ENCODE results near the gene NFE2L2. TPM values are rescaled to one million over a fixed set of nuclear protein-coding genes. Genes with fewer than 3 reads are reported as not detected.

NFE2L2 gene
- total RNA-seq, 4 donors from 2014 or later = 33.0 to 93.3 (median 59.1) TPM

- Histone ChIP-seq H3K4me3 (peak overlapping the region; percentile 73 to 99 (median 90)), H3K4me1 (peaks cover 68 to 70% of the 10 kb centered on the region in 2 donors), H3K36me3 (no peaks in the 10 kb centered on the region), H3K27ac (peak overlapping the region; percentile 99 to 100 (median 100)), H3K9me3 (no peaks in the 10 kb centered on the region), H3K27me3 (no peaks in the 10 kb centered on the region)
- intact Hi-C loops (cut with DNase I; ENCODE audit: low total_unique reads) = loop anchor here (5.0 to 10.0 kb wide), 2 partner anchors 133 to 155 kb away; partner anchors contain the start of gene AGPS
- in situ Hi-C loops (cut with MboI; ENCODE audit: low sequenced_read_pairs in 4 of 4) = loop anchor here in 3 of 4 donors (5.0 to 10.0 kb wide), 3 partner anchors 47 to 97 kb away; partner anchors contain the start of gene HNRNPA3 (in 3 of the 3)
- no peak for DNase-seq
- no peak for ATAC-seq
- TF ChIP-seq POLR2A (IDR thresholded peaks at IDR 0.05) = no peak
- TF ChIP-seq, protein P1, sequence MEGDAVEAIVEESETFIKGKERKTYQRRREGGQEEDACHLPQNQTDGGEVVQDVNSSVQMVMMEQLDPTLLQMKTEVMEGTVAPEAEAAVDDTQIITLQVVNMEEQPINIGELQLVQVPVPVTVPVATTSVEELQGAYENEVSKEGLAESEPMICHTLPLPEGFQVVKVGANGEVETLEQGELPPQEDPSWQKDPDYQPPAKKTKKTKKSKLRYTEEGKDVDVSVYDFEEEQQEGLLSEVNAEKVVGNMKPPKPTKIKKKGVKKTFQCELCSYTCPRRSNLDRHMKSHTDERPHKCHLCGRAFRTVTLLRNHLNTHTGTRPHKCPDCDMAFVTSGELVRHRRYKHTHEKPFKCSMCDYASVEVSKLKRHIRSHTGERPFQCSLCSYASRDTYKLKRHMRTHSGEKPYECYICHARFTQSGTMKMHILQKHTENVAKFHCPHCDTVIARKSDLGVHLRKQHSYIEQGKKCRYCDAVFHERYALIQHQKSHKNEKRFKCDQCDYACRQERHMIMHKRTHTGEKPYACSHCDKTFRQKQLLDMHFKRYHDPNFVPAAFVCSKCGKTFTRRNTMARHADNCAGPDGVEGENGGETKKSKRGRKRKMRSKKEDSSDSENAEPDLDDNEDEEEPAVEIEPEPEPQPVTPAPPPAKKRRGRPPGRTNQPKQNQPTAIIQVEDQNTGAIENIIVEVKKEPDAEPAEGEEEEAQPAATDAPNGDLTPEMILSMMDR (IDR thresholded peaks at IDR 0.05 in 4 of 5, conservative IDR thresholded peaks at IDR 0.05 in 1 of 5) = no peak
Observed at GRCh38 chr2:177262092-177262491, 2.4 kb downstream of the NFE2L2 start.

DNA sequence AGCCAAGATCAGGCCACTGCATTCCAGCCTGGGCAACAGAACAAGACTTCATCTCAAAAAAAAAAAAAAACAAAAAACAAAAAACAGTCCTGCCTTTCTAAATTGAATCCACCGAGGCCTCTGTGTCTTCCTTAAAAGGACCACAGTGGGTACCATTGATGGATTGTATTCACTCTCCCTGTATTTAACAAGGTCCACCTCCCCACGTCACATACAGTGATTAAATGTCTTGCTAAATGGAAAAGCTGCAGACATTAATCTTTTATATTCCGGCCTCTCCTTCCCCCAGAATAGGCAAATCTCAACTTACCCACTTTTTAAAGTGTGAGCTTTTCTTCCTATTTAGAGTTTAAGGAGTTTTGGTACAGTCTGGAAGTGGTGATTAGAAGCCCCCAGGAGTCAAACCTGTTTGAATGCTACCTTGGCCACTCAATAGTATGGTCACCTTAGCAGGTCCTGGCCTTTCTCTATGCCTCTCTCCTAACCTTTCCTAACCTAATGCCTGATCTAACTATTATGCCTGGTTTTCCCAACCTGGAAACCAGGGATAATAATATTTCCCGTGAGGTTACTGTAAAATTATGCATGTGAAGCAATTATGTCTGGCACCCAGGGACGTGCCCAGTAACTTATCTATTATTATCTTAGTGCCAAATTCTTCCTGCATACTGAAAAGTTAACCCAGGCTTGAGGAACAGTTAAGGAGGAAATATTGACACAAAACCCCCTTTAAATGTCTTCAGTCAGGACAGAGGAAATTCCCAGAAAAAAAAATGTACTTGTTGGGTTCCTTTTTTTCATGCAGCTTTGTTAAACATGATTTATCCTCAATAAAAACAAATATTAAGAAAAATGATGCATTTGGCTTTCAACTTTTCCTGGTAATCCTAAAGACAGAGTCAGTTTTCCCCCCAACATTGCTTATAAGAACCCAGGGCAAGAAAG, 3.1 kb downstream of the NFE2L2 start:
- H3K4me3 ChIP-seq = peak overlapping the region; percentile 73 to 99 (median 90)
- in situ Hi-C loops (cut with MboI; ENCODE audit: low sequenced_read_pairs in 4 of 4) = loop anchor here in 3 of 4 donors (5.0 to 10.0 kb wide), 3 partner anchors 47 to 97 kb away; partner anchors contain the start of gene HNRNPA3 (in 3 of the 3)

GRCh38 chr2:177260379-177260778, 4.1 kb downstream of the NFE2L2 start:
- DNase-seq (no peak), ATAC-seq (no peak)
- no peak for TF ChIP-seq POLR2A (IDR thresholded peaks at IDR 0.05)
- TF ChIP-seq, protein P1 (IDR thresholded peaks at IDR 0.05 in 4 of 5, conservative IDR thresholded peaks at IDR 0.05 in 1 of 5) = no peak
- intact Hi-C loops (cut with DNase I; ENCODE audit: low total_unique reads) (loop anchor here (5.0 to 10.0 kb wide), 2 partner anchors 134 to 157 kb away; partner anchors contain the start of gene AGPS), in situ Hi-C loops (cut with MboI; ENCODE audit: low sequenced_read_pairs in 4 of 4) (loop anchor here in 3 of 4 donors (5.0 to 10.0 kb wide), 3 partner anchors 46 to 96 kb away; partner anchors contain the start of gene HNRNPA3 (in 3 of the 3))
- H3K4me3 ChIP-seq = peak overlapping the region in 1 of 4 donors; percentile 93
- peak overlapping the region; percentile 99 to 100 (median 100) for H3K27ac ChIP-seq
- no peaks in the 10 kb centered on the region for H3K36me3 ChIP-seq
- H3K4me1 ChIP-seq = peaks cover 70 to 74% of the 10 kb centered on the region in 2 donors
- no peaks in the 10 kb centered on the region for H3K9me3 ChIP-seq
- no peaks in the 10 kb centered on the region for H3K27me3 ChIP-seq

More for the DNA sequence above, 3.1 kb downstream of the NFE2L2 start:
- Histone ChIP-seq H3K4me1 (peaks cover 70 to 73% of the 10 kb centered on the region in 2 donors), H3K36me3 (no peaks in the 10 kb centered on the region), H3K27ac (peak overlapping the region; percentile 99 to 100 (median 100)), H3K9me3 (no peaks in the 10 kb centered on the region), H3K27me3 (no peaks in the 10 kb centered on the region)
- intact Hi-C loops (cut with DNase I; ENCODE audit: low total_unique reads) = loop anchor here (5.0 to 10.0 kb wide), 2 partner anchors 133 to 156 kb away; partner anchors contain the start of gene AGPS
- no peak for TF ChIP-seq POLR2A (IDR thresholded peaks at IDR 0.05)
- TF ChIP-seq, protein P1 (IDR thresholded peaks at IDR 0.05 in 4 of 5, conservative IDR thresholded peaks at IDR 0.05 in 1 of 5) = no peak
- DNase-seq (no peak), ATAC-seq (no peak)

DNA sequence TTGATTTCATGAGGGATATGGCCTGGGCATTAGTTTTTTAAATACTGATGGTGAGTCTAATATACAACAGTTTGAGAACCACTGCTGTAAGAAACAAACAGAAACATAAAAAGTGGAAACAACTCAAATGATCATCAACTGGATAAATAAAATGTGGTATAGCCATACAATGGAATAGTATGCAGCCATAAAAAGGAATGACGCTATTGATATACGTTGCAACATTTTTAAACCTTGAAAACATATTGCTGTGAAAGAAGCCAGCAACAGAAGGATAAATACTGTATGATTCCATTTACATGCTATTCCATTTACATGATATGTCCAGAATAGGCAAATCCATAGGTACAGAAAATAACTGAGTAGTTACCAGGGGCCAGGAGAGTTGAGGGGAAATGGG, 6.5 kb downstream of the NFE2L2 start:
- peak overlapping the region in 3 of 4 donors; percentile 22 to 52 (median 49) for H3K27ac ChIP-seq
- intact Hi-C loops (cut with DNase I; ENCODE audit: low total_unique reads) (no loop called here), in situ Hi-C loops (cut with MboI; ENCODE audit: low sequenced_read_pairs in 4 of 4) (no loop called here)
- H3K9me3 ChIP-seq = no peaks in the 10 kb centered on the region
- no peak for DNase-seq
- H3K27me3 ChIP-seq = no peaks in the 10 kb centered on the region
- no peaks in the 10 kb centered on the region for H3K36me3 ChIP-seq
- no peak for TF ChIP-seq POLR2A (IDR thresholded peaks at IDR 0.05)
- TF ChIP-seq, protein P1 (IDR thresholded peaks at IDR 0.05 in 4 of 5, conservative IDR thresholded peaks at IDR 0.05 in 1 of 5) = no peak
- no peak for ATAC-seq
- peaks cover 94 to 97% of the 10 kb centered on the region in 2 donors for H3K4me1 ChIP-seq
- no peak overlapping the region for H3K4me3 ChIP-seq

Measured in gastrocnemius medialis (tissue), 4 donors.